MM.1S (cell line): Measurements from ENCODE around the gene HOXC11.

ENCODE experiments used
- DNase-seq: peaks from one replicate; pipeline ENCODE4 v3.0.0-alpha.2; 2015
- H2AFZ ChIP-seq: fragments of 300-600 bp; sonication (generic); 2 replicates; pipeline ENCODE4 v1.6.0; 2016; ENCODE audit warnings: antibody characterized with exemption, low read length
- H3F3A ChIP-seq: fragments of 300-600 bp; sonication (generic); 2 replicates; pipeline ENCODE4 v1.6.1; 2016; ENCODE audit warnings: mild to moderate bottlenecking, antibody characterized with exemption, low read length, moderate library complexity, mixed read lengths; ENCODE audit not compliant: insufficient read depth
- H3K27ac ChIP-seq: fragments of 300-600 bp; sonication (generic); 2 replicates; pipeline ENCODE4 v1.5.1; 2016; ENCODE audit warnings: mild to moderate bottlenecking, low read length
- H3K27me3 ChIP-seq: fragments of 300-600 bp; sonication (generic); replicated peaks from 2 replicates; pipeline ENCODE4 v1.6.0; 2016; ENCODE audit warnings: low read length; ENCODE audit not compliant: insufficient read depth
- H3K36me3 ChIP-seq: fragments of 300-600 bp; sonication (generic); replicated peaks from 2 replicates; pipeline ENCODE4 v1.6.1; 2016; ENCODE audit warnings: mild to moderate bottlenecking, low read length, mixed read lengths; ENCODE audit not compliant: insufficient read depth
- H3K4me1 ChIP-seq: fragments of 300-600 bp; sonication (generic); 2 replicates; pipeline ENCODE4 v1.6.1; 2016; ENCODE audit warnings: low read length, mixed read lengths
- H3K4me2 ChIP-seq: fragments of 300-600 bp; sonication (generic); 2 replicates; pipeline ENCODE4 v1.6.0; 2016; ENCODE audit warnings: low read depth, low read length
- H3K4me3 ChIP-seq: fragments of 300-600 bp; sonication (generic); 2 replicates; pipeline ENCODE4 v1.5.1; 2016; ENCODE audit warnings: low read length, mixed read lengths
- H3K79me2 ChIP-seq: fragments of 300-600 bp; sonication (generic); 2 replicates; pipeline ENCODE4 v1.6.1; 2016; ENCODE audit warnings: mixed run types, low read length, mixed read lengths
- H3K9ac ChIP-seq: fragments of 300-600 bp; sonication (generic); 2 replicates; pipeline ENCODE4 v1.6.1; 2016; ENCODE audit warnings: low read length, mixed read lengths
- H3K9me2 ChIP-seq: fragments of 300-600 bp; sonication (generic); replicated peaks from 2 replicates; pipeline ENCODE4 v1.6.1; 2016; ENCODE audit warnings: mild to moderate bottlenecking, low read length, mixed read lengths; ENCODE audit not compliant: insufficient read depth
- H3K9me3 ChIP-seq: fragments of 300-600 bp; sonication (generic); replicated peaks from 2 replicates; pipeline ENCODE4 v1.6.1; 2016; ENCODE audit warnings: mild to moderate bottlenecking, low read length, mixed read lengths; ENCODE audit not compliant: insufficient read depth
- H4K20me1 ChIP-seq: fragments of 300-600 bp; sonication (generic); 2 replicates; pipeline ENCODE4 v1.6.1; 2016; ENCODE audit warnings: mild to moderate bottlenecking, low read length, moderate library complexity, mixed read lengths; ENCODE audit not compliant: insufficient read depth
- EZH2 ChIP-seq: fragments of 300-600 bp; sonication (generic); optimal IDR thresholded peaks from 2 replicates; pipeline ENCODE3; 2017; ENCODE audit warnings: low read depth, mild to moderate bottlenecking, antibody characterized with exemption, low read length, mixed read lengths
- EZH2phosphoT487 ChIP-seq: fragments of 300-600 bp; sonication (generic); IDR thresholded peaks from 2 replicates; pipeline ENCODE4 v1.6.1; 2018; ENCODE audit warnings: antibody characterized with exemption, low read length
- TF ChIP-seq, protein P1 (sequence below): fragments of 300-600 bp; sonication (generic); IDR thresholded peaks from 2 replicates; pipeline ENCODE4 v1.5.1; 2016; ENCODE audit warnings: antibody characterized with exemption, low read length, mixed read lengths

The HOXC11 gene

GRCh38 chr12:53958128-53958527, 14.8 kb upstream of the HOXC11 start:
- no peak overlapping the region for H3K4me3 ChIP-seq
- peaks cover 99% of the 10 kb centered on the region for H3K27me3 ChIP-seq
- H3K27ac ChIP-seq: no peak overlapping the region
- H3K79me2 ChIP-seq: no peaks in the 10 kb centered on the region
- no peaks in the 10 kb centered on the region for H3K36me3 ChIP-seq
- no peak overlapping the region for H2AFZ ChIP-seq
- H3K4me2 ChIP-seq: no peak overlapping the region
- H3K9me3 ChIP-seq: no peaks in the 10 kb centered on the region
- H3K9ac ChIP-seq: no peak overlapping the region
- H3K9me2 ChIP-seq: no peaks in the 10 kb centered on the region
- 0 out of 2 replicates have a peak, but pooled peaks cover 5% of the 10 kb centered on the region for H3K4me1 ChIP-seq
- H3F3A ChIP-seq: no peaks in the 10 kb centered on the region
- no peak for TF ChIP-seq EZH2phosphoT487
- TF ChIP-seq EZH2: no peak
- TF ChIP-seq, protein P1, sequence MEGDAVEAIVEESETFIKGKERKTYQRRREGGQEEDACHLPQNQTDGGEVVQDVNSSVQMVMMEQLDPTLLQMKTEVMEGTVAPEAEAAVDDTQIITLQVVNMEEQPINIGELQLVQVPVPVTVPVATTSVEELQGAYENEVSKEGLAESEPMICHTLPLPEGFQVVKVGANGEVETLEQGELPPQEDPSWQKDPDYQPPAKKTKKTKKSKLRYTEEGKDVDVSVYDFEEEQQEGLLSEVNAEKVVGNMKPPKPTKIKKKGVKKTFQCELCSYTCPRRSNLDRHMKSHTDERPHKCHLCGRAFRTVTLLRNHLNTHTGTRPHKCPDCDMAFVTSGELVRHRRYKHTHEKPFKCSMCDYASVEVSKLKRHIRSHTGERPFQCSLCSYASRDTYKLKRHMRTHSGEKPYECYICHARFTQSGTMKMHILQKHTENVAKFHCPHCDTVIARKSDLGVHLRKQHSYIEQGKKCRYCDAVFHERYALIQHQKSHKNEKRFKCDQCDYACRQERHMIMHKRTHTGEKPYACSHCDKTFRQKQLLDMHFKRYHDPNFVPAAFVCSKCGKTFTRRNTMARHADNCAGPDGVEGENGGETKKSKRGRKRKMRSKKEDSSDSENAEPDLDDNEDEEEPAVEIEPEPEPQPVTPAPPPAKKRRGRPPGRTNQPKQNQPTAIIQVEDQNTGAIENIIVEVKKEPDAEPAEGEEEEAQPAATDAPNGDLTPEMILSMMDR: no peak
- no peak for DNase-seq
- H4K20me1 ChIP-seq: no peaks in the 10 kb centered on the region

DNA sequence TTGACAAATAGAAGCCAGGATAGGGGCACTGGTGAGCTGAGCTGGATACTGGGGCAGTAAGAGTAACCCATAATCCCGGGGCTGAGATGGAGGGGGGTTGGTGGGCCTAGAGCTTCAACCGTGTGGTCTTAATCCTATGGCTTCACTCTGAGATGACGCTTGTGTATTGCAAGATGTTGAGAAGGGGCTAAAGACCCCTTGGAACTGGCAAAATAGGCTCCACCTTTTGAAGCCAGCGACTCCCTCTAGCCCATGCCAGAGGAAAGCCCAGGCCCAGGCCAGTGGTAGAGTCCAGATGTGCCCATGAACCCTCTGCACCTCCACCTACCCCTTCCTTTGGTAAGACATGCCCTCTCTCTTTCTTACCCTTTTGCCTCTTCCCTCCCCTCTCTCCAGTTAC, 13.6 kb upstream of the HOXC11 start:
- H3K9ac ChIP-seq: no peak overlapping the region
- H3K4me3 ChIP-seq: no peak overlapping the region
- peaks cover 99% of the 10 kb centered on the region for H3K27me3 ChIP-seq
- no peak overlapping the region for H3K27ac ChIP-seq
- DNase-seq: no peak
- H3K36me3 ChIP-seq: no peaks in the 10 kb centered on the region
- H3K4me1 ChIP-seq: 0 out of 2 replicates have a peak, but pooled peaks cover 5% of the 10 kb centered on the region
- TF ChIP-seq EZH2phosphoT487 (no peak), EZH2 (no peak)
- TF ChIP-seq, protein P1: no peak
- no peaks in the 10 kb centered on the region for H3F3A ChIP-seq
- no peak overlapping the region for H3K4me2 ChIP-seq
- H3K9me3 ChIP-seq: no peaks in the 10 kb centered on the region
- no peaks in the 10 kb centered on the region for H4K20me1 ChIP-seq
- H3K9me2 ChIP-seq: no peaks in the 10 kb centered on the region
- no peak overlapping the region for H2AFZ ChIP-seq
- H3K79me2 ChIP-seq: no peaks in the 10 kb centered on the region

- H3K27me3 ChIP-seq: peaks cover 100% of the 10 kb centered on the region
- no peak overlapping the region for H3K27ac ChIP-seq
- no peaks in the 10 kb centered on the region for H4K20me1 ChIP-seq
- no peaks in the 10 kb centered on the region for H3K9me3 ChIP-seq
- no peak overlapping the region for H3K4me2 ChIP-seq
- no peak overlapping the region for H3K9ac ChIP-seq
- H3F3A ChIP-seq: no peaks in the 10 kb centered on the region
- no peaks in the 10 kb centered on the region for H3K36me3 ChIP-seq
- no peak overlapping the region for H3K4me3 ChIP-seq
- H3K9me2 ChIP-seq: no peaks in the 10 kb centered on the region
- 0 out of 2 replicates have a peak, but pooled peaks cover 5% of the 10 kb centered on the region for H3K4me1 ChIP-seq
- H3K79me2 ChIP-seq: no peaks in the 10 kb centered on the region
- TF ChIP-seq, protein P1: no peak
- TF ChIP-seq EZH2phosphoT487: 0 out of 2 replicates have a peak, but pooled peaks have one; percentile 56
- no peak for DNase-seq
- no peak overlapping the region for H2AFZ ChIP-seq
These were observed 12.5 kb upstream of the HOXC11 start for GRCh38 chr12:53960187-53961024.
